Suprapubic skin (tissue), 4 donors: Measurements from ENCODE around the gene TMC3.

Source experiments
- EP300 ChIP-seq: sonication (generic); formaldehyde crosslinking; IDR thresholded peaks from one replicate; pipeline ENCODE4 v1.6.1; 2017; ENCODE audit warnings: antibody characterized with exemption
- POLR2AphosphoS5 ChIP-seq, 3 donors: sonication (generic); formaldehyde crosslinking; IDR thresholded peaks; one replicate each; pipeline ENCODE4 v1.6.1; 2017; ENCODE audit warnings: antibody characterized with exemption in 3 of 3
- TF ChIP-seq, protein P1 (sequence below), 2 donors: fragments of 200-600 bp in 1 of 2; fragments of 450-650 bp in 1 of 2; sonication (generic) in 1 of 2; IDR thresholded peaks; one replicate each; pipeline ENCODE4 v1.5.1; 2016 to 2019; ENCODE audit warnings: antibody characterized with exemption in 2 of 2, mild to moderate bottlenecking in 1 of 2, moderate library complexity in 1 of 2

DNA sequence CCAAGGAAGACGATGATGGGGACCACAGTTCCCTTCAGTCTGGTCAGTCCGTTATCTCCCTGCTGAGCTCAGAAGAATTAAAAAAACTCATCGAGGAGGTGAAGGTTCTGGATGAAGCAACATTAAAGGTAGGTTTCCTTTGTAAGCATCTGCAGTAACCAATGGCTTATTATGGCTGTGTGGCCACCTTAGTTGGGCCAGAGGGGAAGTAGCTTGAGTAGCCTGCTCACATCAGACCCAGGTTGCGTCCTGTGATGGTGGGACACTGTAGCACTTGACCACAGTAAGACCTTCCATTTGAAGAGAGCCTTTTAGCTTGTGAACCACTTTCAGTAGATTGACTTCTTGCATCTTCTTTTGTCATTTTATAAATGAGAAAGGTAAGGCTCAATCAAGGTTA, 72.6 kb downstream of the TMC3 start:
- TF ChIP-seq, protein P1, sequence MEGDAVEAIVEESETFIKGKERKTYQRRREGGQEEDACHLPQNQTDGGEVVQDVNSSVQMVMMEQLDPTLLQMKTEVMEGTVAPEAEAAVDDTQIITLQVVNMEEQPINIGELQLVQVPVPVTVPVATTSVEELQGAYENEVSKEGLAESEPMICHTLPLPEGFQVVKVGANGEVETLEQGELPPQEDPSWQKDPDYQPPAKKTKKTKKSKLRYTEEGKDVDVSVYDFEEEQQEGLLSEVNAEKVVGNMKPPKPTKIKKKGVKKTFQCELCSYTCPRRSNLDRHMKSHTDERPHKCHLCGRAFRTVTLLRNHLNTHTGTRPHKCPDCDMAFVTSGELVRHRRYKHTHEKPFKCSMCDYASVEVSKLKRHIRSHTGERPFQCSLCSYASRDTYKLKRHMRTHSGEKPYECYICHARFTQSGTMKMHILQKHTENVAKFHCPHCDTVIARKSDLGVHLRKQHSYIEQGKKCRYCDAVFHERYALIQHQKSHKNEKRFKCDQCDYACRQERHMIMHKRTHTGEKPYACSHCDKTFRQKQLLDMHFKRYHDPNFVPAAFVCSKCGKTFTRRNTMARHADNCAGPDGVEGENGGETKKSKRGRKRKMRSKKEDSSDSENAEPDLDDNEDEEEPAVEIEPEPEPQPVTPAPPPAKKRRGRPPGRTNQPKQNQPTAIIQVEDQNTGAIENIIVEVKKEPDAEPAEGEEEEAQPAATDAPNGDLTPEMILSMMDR (IDR thresholded peaks at IDR 0.05), result no peak
- TF ChIP-seq POLR2AphosphoS5 (IDR thresholded peaks at IDR 0.05) (no peak), EP300 (no peak)
